ENCODE measurements around the gene CDH4. TPM values are rescaled to one million over a fixed set of nuclear protein-coding genes. Genes with fewer than 3 reads are reported as not detected.

CDH4 gene
- total and polyA plus RNA-seq, 2 of the 8 experiments (the other 6 are each of a cell fraction or from before 2014, with no cell fraction given): 4.3 to 7.9 TPM

DNA sequence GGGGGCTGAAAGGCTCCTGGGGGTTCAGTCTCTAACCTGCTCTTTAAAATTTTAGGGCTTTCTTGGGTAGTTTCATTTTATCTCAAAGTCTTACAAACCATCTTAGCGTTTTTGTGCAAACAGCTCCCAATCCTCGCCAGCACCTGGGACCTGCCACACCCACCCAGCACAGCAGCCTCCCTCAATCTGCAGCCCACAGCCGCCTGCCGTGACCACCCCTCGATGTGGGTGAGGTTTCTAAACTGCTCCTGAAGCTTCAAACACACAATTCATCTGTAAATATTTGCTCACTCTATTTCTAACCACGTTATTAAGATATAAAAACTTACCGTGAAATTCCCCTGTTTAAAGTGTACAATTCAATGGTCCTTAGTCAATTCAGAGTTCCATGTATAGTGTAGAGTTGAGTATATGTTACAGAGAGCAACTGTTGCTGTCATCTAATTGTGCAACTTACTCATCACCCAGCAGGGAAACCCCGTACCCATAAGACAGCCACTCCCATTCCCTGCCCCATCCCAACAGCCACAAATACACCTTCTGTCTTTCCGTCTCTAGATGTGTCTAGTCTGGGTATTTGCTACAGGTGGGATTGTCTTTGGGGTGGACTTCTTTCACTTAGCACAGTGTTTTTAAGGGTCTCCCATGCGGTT is 432.6 kb downstream of the CDH4 start:
- peaks cover 0 to 6% (median under 1%) of the 10 kb centered on the region in 4 experiments; a peak in 5 of 7 replicates for H3K27me3 ChIP-seq (replicated peaks in 1 of 4; ENCODE audit: control insufficient read depth in 3 of 4, extremely low read depth in 1 of 4, insufficient read depth in 3 of 4, low read length in 3 of 4)
- TF ChIP-seq TAF7 (optimal IDR thresholded peaks at IDR 0.05; ENCODE audit: borderline replicate concordance, low read depth, low read length) (no peak), EP300 (IDR thresholded peaks at IDR 0.05; ENCODE audit: borderline replicate concordance in 1 of 2, low read depth in 2 of 2, low read length in 2 of 2) (no peak), SP2 (IDR thresholded peaks at IDR 0.05; ENCODE audit: low read length) (no peak), CEBPB (IDR thresholded peaks at IDR 0.05; ENCODE audit: low read depth, low read length) (no peak), TAF1 (IDR thresholded peaks at IDR 0.05; ENCODE audit: low read depth, low read length) (no peak), CBX8 (IDR thresholded peaks at IDR 0.05; ENCODE audit: borderline replicate concordance, low read depth, low read length) (no peak), CHD1 (IDR thresholded peaks at IDR 0.05; ENCODE audit: low read depth, low read length) (no peak), CTBP2 (IDR thresholded peaks at IDR 0.05; ENCODE audit: borderline replicate concordance, insufficient read depth, insufficient read length, low read length) (no peak), EGR1 (IDR thresholded peaks at IDR 0.05; ENCODE audit: borderline replicate concordance, low read depth, low read length) (no peak)
- TF ChIP-seq, protein P1, sequence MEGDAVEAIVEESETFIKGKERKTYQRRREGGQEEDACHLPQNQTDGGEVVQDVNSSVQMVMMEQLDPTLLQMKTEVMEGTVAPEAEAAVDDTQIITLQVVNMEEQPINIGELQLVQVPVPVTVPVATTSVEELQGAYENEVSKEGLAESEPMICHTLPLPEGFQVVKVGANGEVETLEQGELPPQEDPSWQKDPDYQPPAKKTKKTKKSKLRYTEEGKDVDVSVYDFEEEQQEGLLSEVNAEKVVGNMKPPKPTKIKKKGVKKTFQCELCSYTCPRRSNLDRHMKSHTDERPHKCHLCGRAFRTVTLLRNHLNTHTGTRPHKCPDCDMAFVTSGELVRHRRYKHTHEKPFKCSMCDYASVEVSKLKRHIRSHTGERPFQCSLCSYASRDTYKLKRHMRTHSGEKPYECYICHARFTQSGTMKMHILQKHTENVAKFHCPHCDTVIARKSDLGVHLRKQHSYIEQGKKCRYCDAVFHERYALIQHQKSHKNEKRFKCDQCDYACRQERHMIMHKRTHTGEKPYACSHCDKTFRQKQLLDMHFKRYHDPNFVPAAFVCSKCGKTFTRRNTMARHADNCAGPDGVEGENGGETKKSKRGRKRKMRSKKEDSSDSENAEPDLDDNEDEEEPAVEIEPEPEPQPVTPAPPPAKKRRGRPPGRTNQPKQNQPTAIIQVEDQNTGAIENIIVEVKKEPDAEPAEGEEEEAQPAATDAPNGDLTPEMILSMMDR (IDR thresholded peaks at IDR 0.05; ENCODE audit: control extremely low read depth in 1 of 3, insufficient read depth in 1 of 3, low read depth in 1 of 3, low read length in 3 of 3): no peak

More for the DNA sequence above, 432.6 kb downstream of the CDH4 start:
- H3K23ac ChIP-seq (ENCODE audit: insufficient read length): no peak overlapping the region
- H3K4ac ChIP-seq (replicated peaks; ENCODE audit: insufficient read length, low read depth, low read length): no peak overlapping the region
- H4K5ac ChIP-seq (ENCODE audit: insufficient read length, low read depth, low read length): no peak overlapping the region
- H3K9ac ChIP-seq (replicated peaks in 1 of 4; ENCODE audit: extremely low read depth in 1 of 4, low read depth in 3 of 4, low read length in 3 of 4): no peak overlapping the region
- FAIRE-seq (no peak), DNase-seq (ENCODE audit: low read depth in 1 of 2, low spot score in 2 of 2) (no peak)
- no peak overlapping the region for H3K14ac ChIP-seq (ENCODE audit: insufficient read length)
- H3K4me2 ChIP-seq (ENCODE audit: insufficient read depth in 1 of 2, low read depth in 2 of 2, low read length in 2 of 2): no peak overlapping the region
- 87% methylated on average over 10 of the region's 10 CpGs; no CpG with 5 or more reads in 1 of the 2 experiments for WGBS, 2 experiments (ENCODE audit: extremely low coverage in 1 of 2, insufficient coverage in 1 of 2, insufficient read length in 1 of 2, insufficient replicate concordance in 2 of 2, low coverage in 1 of 2, low lambda C conversion rate in 2 of 2, missing lambda C conversion rate in 1 of 2)
- no peak overlapping the region for H2BK12ac ChIP-seq (ENCODE audit: low read depth, low read length)
- no peak overlapping the region for H2BK5ac ChIP-seq (ENCODE audit: low read depth, low read length)
- no peak overlapping the region for H2BK20ac ChIP-seq (ENCODE audit: low read length)
- H3K9me3 ChIP-seq (ENCODE audit: insufficient read depth in 2 of 2, low read depth in 1 of 2, low read length in 1 of 2): no peaks in the 10 kb centered on the region
- H2BK15ac ChIP-seq (ENCODE audit: low read length): no peak overlapping the region
- CTCF ChIA-PET (ENCODE audit: partially characterized antibody): no interaction called here
- peaks cover 10% of the 10 kb centered on the region for H3K23me2 ChIP-seq (ENCODE audit: low read depth, low read length)
- H4K91ac ChIP-seq (replicated peaks; ENCODE audit: insufficient read length, low read length): no peak overlapping the region
- H3K79me1 ChIP-seq (ENCODE audit: low read depth, low read length): no peaks in the 10 kb centered on the region
- H3K36me3 ChIP-seq (ENCODE audit: control insufficient read depth in 2 of 4, insufficient read depth in 4 of 4, low read length in 3 of 4): no peaks in the 10 kb centered on the region
- POLR2A ChIA-PET (ENCODE audit: partially characterized antibody): no interaction called here
- no peak overlapping the region for H2BK120ac ChIP-seq (replicated peaks; ENCODE audit: low read depth, low read length)
- no peak overlapping the region for H3K27ac ChIP-seq (ENCODE audit: low read depth, low read length)
- H3K79me2 ChIP-seq (ENCODE audit: control insufficient read depth in 1 of 2, insufficient read depth in 2 of 2, low read length in 2 of 2): no peaks in the 10 kb centered on the region
- H4K8ac ChIP-seq (ENCODE audit: extremely low read depth, insufficient read depth, low read length): no peak overlapping the region
- H3K4me3 ChIP-seq (ENCODE audit: extremely low read depth in 1 of 4, insufficient read depth in 2 of 4, low read depth in 3 of 4, low read length in 4 of 4): no peak overlapping the region
- H4K20me1 ChIP-seq (replicated peaks in 1 of 2; ENCODE audit: control insufficient read depth in 1 of 2, insufficient read depth in 2 of 2, low read length in 2 of 2): peaks cover 0 to 11% of the 10 kb centered on the region in 2 experiments
- 0 out of 7 replicates have a peak, but pooled peaks cover 0 to 5% (median 0%) of the 10 kb centered on the region in 4 experiments for H3K4me1 ChIP-seq (replicated peaks in 1 of 4; ENCODE audit: control insufficient read depth in 3 of 4, insufficient read depth in 4 of 4, low read length in 3 of 4)
- H3K56ac ChIP-seq (replicated peaks; ENCODE audit: insufficient read length, low read depth, low read length): no peak overlapping the region
- no peak overlapping the region for H2AK5ac ChIP-seq (ENCODE audit: low read depth, low read length)
- no peak overlapping the region for H2AFZ ChIP-seq (ENCODE audit: low read length)
- no peak overlapping the region for H3K18ac ChIP-seq (ENCODE audit: extremely low read depth, low read length)

All from H1 (cell line).